ENCODE data around the gene ACHE.
"Not testable (repeated sequence)": the region's sequence is repeated elsewhere in the genome, so short reads cannot be mapped to it uniquely, and the experiment has no call there.

Gene ACHE

GRCh38 chr7:100914879-100915447 is 19.3 kb upstream of the ACHE start:
- Histone ChIP-seq H3K4me3 (ENCODE audit: low read length) (no peak overlapping the region), H3K79me2 (ENCODE audit: low read length) (no peaks in the 10 kb centered on the region), H3K36me3 (replicated peaks; ENCODE audit: low read depth, low read length) (no peaks in the 10 kb centered on the region), H3K27ac (ENCODE audit: low read length) (no peak overlapping the region), H3K4me1 (ENCODE audit: low read length) (peaks cover 8% of the 10 kb centered on the region), H3K27me3 (ENCODE audit: low read depth, low read length) (no peaks in the 10 kb centered on the region), H3K4me2 (ENCODE audit: low read length) (no peak overlapping the region), H3K9ac (ENCODE audit: low read length) (no peak overlapping the region), H4K20me1 (ENCODE audit: insufficient read depth, low read length) (no peaks in the 10 kb centered on the region), H3K9me3 (ENCODE audit: insufficient read depth, low read length) (no peaks in the 10 kb centered on the region), H2AFZ (ENCODE audit: low read depth, low read length) (no peak overlapping the region)
- TF ChIP-seq CTCF (IDR thresholded peaks at IDR 0.05; ENCODE audit: low read depth, low read length) = no peak
- TF ChIP-seq EZH2phosphoT487 (IDR thresholded peaks at IDR 0.05; ENCODE audit: low read depth) = no peak

- no peaks in the 10 kb centered on the region for H3K79me2 ChIP-seq (ENCODE audit: low read length)
- no peaks in the 10 kb centered on the region for H3K9me3 ChIP-seq (ENCODE audit: insufficient read depth, low read length)
- TF ChIP-seq CTCF (IDR thresholded peaks at IDR 0.05; ENCODE audit: low read depth, low read length) (no peak), EZH2phosphoT487 (IDR thresholded peaks at IDR 0.05; ENCODE audit: low read depth) (no peak)
- no peak overlapping the region for H3K9ac ChIP-seq (ENCODE audit: low read length)
- no peak overlapping the region for H2AFZ ChIP-seq (ENCODE audit: low read depth, low read length)
- H3K27me3 ChIP-seq (ENCODE audit: low read depth, low read length) = no peaks in the 10 kb centered on the region
- H3K4me2 ChIP-seq (ENCODE audit: low read length) = no peak overlapping the region
- peaks cover 8% of the 10 kb centered on the region for H3K4me1 ChIP-seq (ENCODE audit: low read length)
- H4K20me1 ChIP-seq (ENCODE audit: insufficient read depth, low read length) = no peaks in the 10 kb centered on the region
- H3K27ac ChIP-seq (ENCODE audit: low read length) = no peak overlapping the region
- no peaks in the 10 kb centered on the region for H3K36me3 ChIP-seq (replicated peaks; ENCODE audit: low read depth, low read length)
- H3K4me3 ChIP-seq (ENCODE audit: low read length) = no peak overlapping the region
These were observed 18.7 kb upstream of the ACHE start for GRCh38 chr7:100914208-100914878.

- Histone ChIP-seq H3K36me3 (replicated peaks; ENCODE audit: low read depth, low read length) (no peaks in the 10 kb centered on the region), H3K9ac (ENCODE audit: low read length) (no peak overlapping the region), H3K4me3 (ENCODE audit: low read length) (no peak overlapping the region), H3K79me2 (ENCODE audit: low read length) (no peaks in the 10 kb centered on the region), H4K20me1 (ENCODE audit: insufficient read depth, low read length) (no peaks in the 10 kb centered on the region), H3K4me2 (ENCODE audit: low read length) (no peak overlapping the region), H3K27me3 (ENCODE audit: low read depth, low read length) (no peaks in the 10 kb centered on the region), H3K9me3 (ENCODE audit: insufficient read depth, low read length) (no peaks in the 10 kb centered on the region), H3K27ac (ENCODE audit: low read length) (no peak overlapping the region), H3K4me1 (ENCODE audit: low read length) (peaks cover 4% of the 10 kb centered on the region), H2AFZ (ENCODE audit: low read depth, low read length) (no peak overlapping the region)
- no peak for TF ChIP-seq CTCF (IDR thresholded peaks at IDR 0.05; ENCODE audit: low read depth, low read length)
- no peak for TF ChIP-seq EZH2phosphoT487 (IDR thresholded peaks at IDR 0.05; ENCODE audit: low read depth)
These were observed 15.8 kb upstream of the ACHE start for GRCh38 chr7:100911484-100911883.

GRCh38 chr7:100910443-100910842 is 14.8 kb upstream of the ACHE start:
- not testable (repeated sequence) for H3K9ac ChIP-seq (ENCODE audit: low read length); H3K27ac ChIP-seq (ENCODE audit: low read length); H3K4me3 ChIP-seq (ENCODE audit: low read length); H3K4me2 ChIP-seq (ENCODE audit: low read length); H2AFZ ChIP-seq (ENCODE audit: low read depth, low read length); H3K36me3 ChIP-seq (replicated peaks; ENCODE audit: low read depth, low read length); H3K79me2 ChIP-seq (ENCODE audit: low read length); H3K4me1 ChIP-seq (ENCODE audit: low read length); H3K27me3 ChIP-seq (ENCODE audit: low read depth, low read length); H3K9me3 ChIP-seq (ENCODE audit: insufficient read depth, low read length); H4K20me1 ChIP-seq (ENCODE audit: insufficient read depth, low read length)

Measured in OCI-LY3 (cell line).